ENCODE data around the gene SCN8A.

- TF ChIP-seq, protein P1, sequence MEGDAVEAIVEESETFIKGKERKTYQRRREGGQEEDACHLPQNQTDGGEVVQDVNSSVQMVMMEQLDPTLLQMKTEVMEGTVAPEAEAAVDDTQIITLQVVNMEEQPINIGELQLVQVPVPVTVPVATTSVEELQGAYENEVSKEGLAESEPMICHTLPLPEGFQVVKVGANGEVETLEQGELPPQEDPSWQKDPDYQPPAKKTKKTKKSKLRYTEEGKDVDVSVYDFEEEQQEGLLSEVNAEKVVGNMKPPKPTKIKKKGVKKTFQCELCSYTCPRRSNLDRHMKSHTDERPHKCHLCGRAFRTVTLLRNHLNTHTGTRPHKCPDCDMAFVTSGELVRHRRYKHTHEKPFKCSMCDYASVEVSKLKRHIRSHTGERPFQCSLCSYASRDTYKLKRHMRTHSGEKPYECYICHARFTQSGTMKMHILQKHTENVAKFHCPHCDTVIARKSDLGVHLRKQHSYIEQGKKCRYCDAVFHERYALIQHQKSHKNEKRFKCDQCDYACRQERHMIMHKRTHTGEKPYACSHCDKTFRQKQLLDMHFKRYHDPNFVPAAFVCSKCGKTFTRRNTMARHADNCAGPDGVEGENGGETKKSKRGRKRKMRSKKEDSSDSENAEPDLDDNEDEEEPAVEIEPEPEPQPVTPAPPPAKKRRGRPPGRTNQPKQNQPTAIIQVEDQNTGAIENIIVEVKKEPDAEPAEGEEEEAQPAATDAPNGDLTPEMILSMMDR (IDR thresholded peaks at IDR 0.05; ENCODE audit: low read length) = no peak
- no peak for TF ChIP-seq EZH2 (optimal IDR thresholded peaks at IDR 0.05; ENCODE audit: low read depth, low read length)
- no peak for TF ChIP-seq EZH2phosphoT487 (IDR thresholded peaks at IDR 0.05; ENCODE audit: low read length)
Measured at GRCh38 chr12:51848841-51849735, 258.1 kb downstream of the SCN8A start.

Data from MM.1S (cell line).